GM23248 (cell line): Measurements from ENCODE around the gene PKD2. TPM values are rescaled to one million over a fixed set of nuclear protein-coding genes. Genes with fewer than 3 reads are reported as not detected.

Experiments used
- DNase-seq: peaks from one replicate; pipeline ENCODE4 v3.0.0-alpha.2; 2015
- H2AFZ ChIP-seq: fragments of 200-600 bp; sonication (generic); 2 replicates; pipeline ENCODE4 v1.6.1; 2016; ENCODE audit warnings: antibody characterized with exemption
- H3F3A ChIP-seq: fragments of 200-600 bp; sonication (generic); 2 replicates; pipeline ENCODE4 v1.6.1; 2016; ENCODE audit warnings: mild to moderate bottlenecking, antibody characterized with exemption, mixed run types; ENCODE audit not compliant: insufficient read depth
- H3K27ac ChIP-seq: fragments of 200-600 bp; sonication (generic); 2 replicates; pipeline ENCODE4 v1.5.1; 2016; ENCODE audit warnings: mild to moderate bottlenecking
- H3K27me3 ChIP-seq: fragments of 200-600 bp; sonication (generic); replicated peaks from 2 replicates; pipeline ENCODE4 v1.6.1; 2016; ENCODE audit warnings: mild to moderate bottlenecking; ENCODE audit not compliant: insufficient read depth
- H3K36me3 ChIP-seq: fragments of 200-600 bp; sonication (generic); 2 replicates; pipeline ENCODE4 v1.6.1; 2016; ENCODE audit warnings: low read depth, mild to moderate bottlenecking
- H3K4me1 ChIP-seq: fragments of 200-600 bp; sonication (generic); 2 replicates; pipeline ENCODE4 v1.6.1; 2016; ENCODE audit warnings: mild to moderate bottlenecking; ENCODE audit not compliant: insufficient read depth
- H3K4me2 ChIP-seq: fragments of 200-600 bp; sonication (generic); one replicate; pipeline ENCODE4 v1.6.1; 2016; ENCODE audit warnings: mild to moderate bottlenecking; ENCODE audit not compliant: unreplicated experiment
- H3K4me3 ChIP-seq: fragments of 200-600 bp; sonication (generic); 2 replicates; pipeline ENCODE4 v1.5.1; 2016; ENCODE audit warnings: mild to moderate bottlenecking
- H3K79me2 ChIP-seq: fragments of 200-600 bp; sonication (generic); 2 replicates; pipeline ENCODE4 v1.6.1; 2016; ENCODE audit warnings: mild to moderate bottlenecking; ENCODE audit not compliant: insufficient read depth
- H3K9ac ChIP-seq: fragments of 200-600 bp; sonication (generic); 2 replicates; pipeline ENCODE4 v1.6.1; 2016; ENCODE audit warnings: mild to moderate bottlenecking
- H3K9me2 ChIP-seq: fragments of 200-600 bp; sonication (generic); 2 replicates; pipeline ENCODE4 v1.6.1; 2016; ENCODE audit warnings: mixed run types, mild to moderate bottlenecking, moderate library complexity; ENCODE audit not compliant: insufficient read depth
- H3K9me3 ChIP-seq: fragments of 200-600 bp; sonication (generic); one replicate; pipeline ENCODE4 v1.6.1; 2017; ENCODE audit warnings: low read depth
- H4K20me1 ChIP-seq: fragments of 200-600 bp; sonication (generic); 2 replicates; pipeline ENCODE4 v1.6.0; 2016; ENCODE audit not compliant: insufficient read depth
- EZH2 ChIP-seq: fragments of 200-600 bp; sonication (generic); IDR thresholded peaks from 2 replicates; pipeline ENCODE4 v1.6.1; 2018; ENCODE audit warnings: antibody characterized with exemption, mild to moderate bottlenecking; ENCODE audit not compliant: insufficient read depth, poor library complexity, severe bottlenecking
- EZH2phosphoT487 ChIP-seq: fragments of 200-600 bp; sonication (generic); IDR thresholded peaks from 2 replicates; pipeline ENCODE4 v1.6.1; 2018; ENCODE audit warnings: antibody characterized with exemption, moderate library complexity, mild to moderate bottlenecking, low read depth; ENCODE audit not compliant: insufficient read depth
- WGBS, 2 experiments: methylation state at CpG; one replicate each; pipeline ENCODE4 v1.1.6; 2015 to 2017; ENCODE audit warnings: low lambda C conversion rate in 2 of 2, low coverage in 1 of 2; ENCODE audit errors: missing lambda C conversion rate in 2 of 2; 5-methylcytosine and 5-hydroxymethylcytosine counted together
- in situ Hi-C: fragments of 300-500 bp; cut with MboI; formaldehyde crosslinking; loops from 2 replicates; pipeline ENCODE4 v1.15.0; 2020
- polyA plus RNA-seq: library from polyadenylated mRNA; unstranded; fragments of >200 nt; fragmentation: Nextera tagmentation; extraction: Ambion mirVana; gene quantifications from 2 replicates; pipeline ENCODE4 v1.2.1, GENCODE V29; 2016
- total RNA-seq: library from RNA; depleted of rRNA; stranded (reverse); fragments of >200 nt; shearing (Covaris generic); gene quantifications from 2 replicates; pipeline ENCODE4 v1.2.3, GENCODE V29; 2014

The PKD2 gene
- total and polyA plus RNA-seq, 2 experiments from 2014 or later, result 35.0 to 125 TPM

- in situ Hi-C loops, result no loop called here
These were observed 50.9 kb downstream of the PKD2 start for GRCh38 chr4:88058295-88058694.

GRCh38 chr4:88059766-88060165, 52.3 kb downstream of the PKD2 start:
- Histone ChIP-seq H3K4me2 (no peak overlapping the region), H3K36me3 (peaks cover 61% of the 10 kb centered on the region), H3K79me2 (no peaks in the 10 kb centered on the region), H4K20me1 (no peaks in the 10 kb centered on the region), H3K9me3 (no peaks in the 10 kb centered on the region), H3K9me2 (no peaks in the 10 kb centered on the region), H3K9ac (no peak overlapping the region), H3K4me1 (no peaks in the 10 kb centered on the region), H2AFZ (no peak overlapping the region), H3K27ac (no peak overlapping the region), H3K27me3 (no peaks in the 10 kb centered on the region), H3K4me3 (no peak overlapping the region), H3F3A (0 out of 2 replicates have a peak, but pooled peaks cover 4% of the 10 kb centered on the region)
- TF ChIP-seq EZH2, result no peak
- TF ChIP-seq EZH2phosphoT487, result no peak
- 76 to 83% methylated on average over 2 of the region's 2 CpGs for WGBS, 2 experiments
- in situ Hi-C loops, result loop anchor here (10.0 kb wide), 1 partner anchor 155 kb away; no protein-coding TSS in a partner anchor
- no peak for DNase-seq

More at GRCh38 chr4:88058295-88058694, 50.9 kb downstream of the PKD2 start:
- no peak overlapping the region for H3K4me2 ChIP-seq
- no peak for DNase-seq
- H3K4me1 ChIP-seq, result no peaks in the 10 kb centered on the region
- no peak overlapping the region for H3K4me3 ChIP-seq
- H3F3A ChIP-seq, result 0 out of 2 replicates have a peak, but pooled peaks cover 4% of the 10 kb centered on the region
- H4K20me1 ChIP-seq, result no peaks in the 10 kb centered on the region
- no peaks in the 10 kb centered on the region for H3K27me3 ChIP-seq
- H3K27ac ChIP-seq, result no peak overlapping the region
- H3K9ac ChIP-seq, result no peak overlapping the region
- H3K36me3 ChIP-seq, result peaks cover 50% of the 10 kb centered on the region
- H3K9me3 ChIP-seq, result no peaks in the 10 kb centered on the region
- no peaks in the 10 kb centered on the region for H3K9me2 ChIP-seq
- no peak overlapping the region for H2AFZ ChIP-seq
- TF ChIP-seq EZH2phosphoT487 (no peak), EZH2 (no peak)
- no peaks in the 10 kb centered on the region for H3K79me2 ChIP-seq
- 97 to 99% methylated on average over 3 of the region's 3 CpGs for WGBS, 2 experiments

GRCh38 chr4:88060431-88060830, 53.0 kb downstream of the PKD2 start:
- TF ChIP-seq EZH2phosphoT487 (no peak), EZH2 (no peak)
- Histone ChIP-seq H3K9me3 (no peaks in the 10 kb centered on the region), H3K27ac (no peak overlapping the region), H3K79me2 (no peaks in the 10 kb centered on the region), H3K27me3 (no peaks in the 10 kb centered on the region), H2AFZ (no peak overlapping the region), H3F3A (0 out of 2 replicates have a peak, but pooled peaks cover 4% of the 10 kb centered on the region), H3K36me3 (peaks cover 68% of the 10 kb centered on the region), H3K9ac (no peak overlapping the region), H3K4me3 (no peak overlapping the region), H4K20me1 (no peaks in the 10 kb centered on the region), H3K9me2 (no peaks in the 10 kb centered on the region), H3K4me1 (no peaks in the 10 kb centered on the region), H3K4me2 (no peak overlapping the region)
- WGBS, 2 experiments, result 98 to 100% methylated on average over 2 of the region's 2 CpGs
- no peak for DNase-seq
- in situ Hi-C loops, result loop anchor here (10.0 kb wide), 1 partner anchor 154 kb away; no protein-coding TSS in a partner anchor

- 97 to 100% methylated on average over 1 of the region's 1 CpG for WGBS, 2 experiments
- H3K27ac ChIP-seq, result no peak overlapping the region
- H3K79me2 ChIP-seq, result no peaks in the 10 kb centered on the region
- in situ Hi-C loops, result loop anchor here (10.0 kb wide), 1 partner anchor 152 kb away; no protein-coding TSS in a partner anchor
- H3K4me3 ChIP-seq, result no peak overlapping the region
- no peak overlapping the region for H3K9ac ChIP-seq
- H3K4me2 ChIP-seq, result no peak overlapping the region
- no peaks in the 10 kb centered on the region for H4K20me1 ChIP-seq
- H3F3A ChIP-seq, result 0 out of 2 replicates have a peak, but pooled peaks cover 4% of the 10 kb centered on the region
- H3K9me3 ChIP-seq, result no peaks in the 10 kb centered on the region
- H3K9me2 ChIP-seq, result no peaks in the 10 kb centered on the region
- H3K4me1 ChIP-seq, result no peaks in the 10 kb centered on the region
- peaks cover 71% of the 10 kb centered on the region for H3K36me3 ChIP-seq
- H3K27me3 ChIP-seq, result no peaks in the 10 kb centered on the region
- no peak for DNase-seq
- no peak overlapping the region for H2AFZ ChIP-seq
- TF ChIP-seq EZH2phosphoT487, result no peak
- TF ChIP-seq EZH2, result no peak
These were observed 54.9 kb downstream of the PKD2 start for GRCh38 chr4:88062311-88062710.

DNA sequence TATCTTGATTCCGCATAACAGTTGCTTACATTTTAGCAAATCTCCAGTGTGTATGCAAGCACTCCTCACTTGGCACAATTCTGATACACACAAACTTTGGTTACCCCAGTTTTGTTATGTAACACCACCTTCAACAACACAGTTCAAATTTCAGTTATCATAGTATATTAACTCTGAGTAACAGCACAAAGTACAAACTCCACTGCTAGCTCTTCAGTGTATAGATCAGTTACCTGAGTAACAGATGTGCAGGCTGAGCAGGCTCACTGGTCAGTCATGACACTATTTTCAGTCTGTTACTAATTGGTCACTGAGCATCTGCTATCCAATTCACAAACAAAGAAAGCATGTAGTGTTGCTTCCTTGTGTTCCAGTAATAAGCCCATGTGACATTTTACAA, 55.4 kb downstream of the PKD2 start:
- Histone ChIP-seq H3K9me3 (no peaks in the 10 kb centered on the region), H3K36me3 (peaks cover 72% of the 10 kb centered on the region), H3K4me2 (no peak overlapping the region), H3K9me2 (no peaks in the 10 kb centered on the region), H3K9ac (no peak overlapping the region), H2AFZ (no peak overlapping the region), H3K27ac (no peak overlapping the region), H3K79me2 (no peaks in the 10 kb centered on the region), H3K27me3 (no peaks in the 10 kb centered on the region), H3K4me1 (no peaks in the 10 kb centered on the region), H4K20me1 (no peaks in the 10 kb centered on the region), H3K4me3 (no peak overlapping the region), H3F3A (0 out of 2 replicates have a peak, but pooled peaks cover 4% of the 10 kb centered on the region)
- TF ChIP-seq EZH2 (no peak), EZH2phosphoT487 (no peak)
- in situ Hi-C loops, result loop anchor here (10.0 kb wide), 1 partner anchor 152 kb away; no protein-coding TSS in a partner anchor
- DNase-seq, result no peak
- 97 to 100% methylated on average over 1 of the region's 1 CpG for WGBS, 2 experiments
